Progenitor cell of endocrine pancreas (in vitro differentiated cells): ENCODE data around the gene DCUN1D4. TPM values are rescaled to one million over a fixed set of nuclear protein-coding genes. Genes with fewer than 3 reads are reported as not detected.

ENCODE experiments used
- DNase-seq: peaks from one replicate; pipeline ENCODE4 v3.0.0; 2021; ENCODE audit warnings: low spot score; ENCODE audit not compliant: unreplicated experiment
- H3K27ac Mint-ChIP-seq: 2 replicates; pipeline ENCODE4 v1.8.0; 2021; ENCODE audit warnings: mild to moderate bottlenecking, moderate library complexity, mixed read lengths
- H3K27me3 Mint-ChIP-seq: 2 replicates; pipeline ENCODE4 v1.8.0; 2021; ENCODE audit warnings: mixed read lengths
- H3K36me3 Mint-ChIP-seq: 2 replicates; pipeline ENCODE4 v1.8.0; 2022; ENCODE audit warnings: mixed read lengths; ENCODE audit not compliant: insufficient read depth
- H3K4me1 Mint-ChIP-seq: 2 replicates; pipeline ENCODE4 v1.8.0; 2021; ENCODE audit warnings: low read depth, mixed read lengths
- H3K4me3 Mint-ChIP-seq: 2 replicates; pipeline ENCODE4 v1.8.0; 2021; ENCODE audit warnings: low read depth, mild to moderate bottlenecking, moderate library complexity, mixed read lengths
- H3K9me3 Mint-ChIP-seq: 2 replicates; pipeline ENCODE4 v1.8.0; 2021; ENCODE audit warnings: low read depth, mixed read lengths
- total RNA-seq: library from RNA; stranded (reverse); gene quantifications from 2 replicates; pipeline ENCODE4 v1.2.1, GENCODE V29; 2021
- TF ChIP-seq, protein P1 (sequence below): fragments of 200-600 bp; sonication (generic); IDR thresholded peaks from one replicate; pipeline ENCODE4 v1.5.0; 2021; ENCODE audit warnings: antibody characterized with exemption, mild to moderate bottlenecking; ENCODE audit not compliant: unreplicated experiment

Gene DCUN1D4
- total RNA-seq, 1 donor from 2014 or later = 69.8 TPM

DNA sequence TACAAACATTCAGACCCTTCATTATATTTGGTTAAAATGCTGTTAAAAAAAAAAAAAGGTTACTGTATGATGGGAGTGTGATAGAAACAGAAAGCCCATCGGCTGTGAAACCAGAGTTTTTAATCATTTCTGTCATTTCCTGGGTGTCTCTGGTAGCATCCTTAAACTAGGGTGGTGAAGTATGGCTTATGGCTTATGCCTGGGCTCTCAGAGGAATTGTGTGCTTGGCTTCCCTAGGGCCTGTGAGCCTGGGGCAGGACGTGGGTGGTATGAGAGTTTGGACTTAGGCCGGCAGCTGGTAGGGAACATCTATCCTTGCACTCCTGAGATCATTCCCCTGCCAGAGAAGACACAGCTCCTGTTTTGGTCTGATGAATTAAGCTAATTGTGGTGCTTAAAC lies 52.2 kb downstream of the DCUN1D4 start:
- Mint-ChIP-seq H3K27ac (peak overlapping the region; percentile 87), H3K36me3 (peaks cover 16% of the 10 kb centered on the region)

DNA sequence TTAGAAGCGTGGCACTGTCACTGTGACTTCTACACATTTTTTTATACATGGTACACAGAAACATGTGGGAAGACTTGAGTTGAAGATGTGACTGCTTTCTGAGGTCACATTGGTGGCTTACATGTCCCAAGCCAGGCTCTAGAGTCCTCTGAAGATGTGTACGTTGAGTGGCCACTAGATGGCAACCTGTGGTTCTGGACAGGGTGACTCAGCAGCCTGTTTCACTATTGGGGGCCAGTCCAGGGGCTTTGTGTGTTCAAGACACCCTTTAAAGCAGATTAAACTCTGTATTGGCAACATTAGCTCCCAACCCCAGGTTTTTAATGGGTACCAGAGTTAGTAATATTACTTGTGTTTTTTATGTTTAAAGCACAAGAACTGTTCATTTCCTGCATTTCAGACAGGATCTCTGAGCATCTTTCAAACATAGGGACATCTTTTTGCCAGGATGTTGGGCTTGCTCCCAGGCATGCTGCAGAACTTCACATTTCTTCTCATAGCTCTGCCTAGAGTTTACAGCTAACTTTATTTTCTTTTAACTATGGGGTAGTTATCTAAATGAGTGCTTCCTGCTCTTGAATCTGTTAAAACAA lies 53.0 kb downstream of the DCUN1D4 start:
- H3K27ac Mint-ChIP-seq = peak overlapping the region; percentile 64
- H3K4me1 Mint-ChIP-seq = peaks cover 7% of the 10 kb centered on the region
- TF ChIP-seq, protein P1, sequence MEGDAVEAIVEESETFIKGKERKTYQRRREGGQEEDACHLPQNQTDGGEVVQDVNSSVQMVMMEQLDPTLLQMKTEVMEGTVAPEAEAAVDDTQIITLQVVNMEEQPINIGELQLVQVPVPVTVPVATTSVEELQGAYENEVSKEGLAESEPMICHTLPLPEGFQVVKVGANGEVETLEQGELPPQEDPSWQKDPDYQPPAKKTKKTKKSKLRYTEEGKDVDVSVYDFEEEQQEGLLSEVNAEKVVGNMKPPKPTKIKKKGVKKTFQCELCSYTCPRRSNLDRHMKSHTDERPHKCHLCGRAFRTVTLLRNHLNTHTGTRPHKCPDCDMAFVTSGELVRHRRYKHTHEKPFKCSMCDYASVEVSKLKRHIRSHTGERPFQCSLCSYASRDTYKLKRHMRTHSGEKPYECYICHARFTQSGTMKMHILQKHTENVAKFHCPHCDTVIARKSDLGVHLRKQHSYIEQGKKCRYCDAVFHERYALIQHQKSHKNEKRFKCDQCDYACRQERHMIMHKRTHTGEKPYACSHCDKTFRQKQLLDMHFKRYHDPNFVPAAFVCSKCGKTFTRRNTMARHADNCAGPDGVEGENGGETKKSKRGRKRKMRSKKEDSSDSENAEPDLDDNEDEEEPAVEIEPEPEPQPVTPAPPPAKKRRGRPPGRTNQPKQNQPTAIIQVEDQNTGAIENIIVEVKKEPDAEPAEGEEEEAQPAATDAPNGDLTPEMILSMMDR = peak; percentile 85
- DNase-seq = peak; percentile 38
- H3K36me3 Mint-ChIP-seq = peaks cover 18% of the 10 kb centered on the region
- no peak overlapping the region for H3K4me3 Mint-ChIP-seq
- H3K27me3 Mint-ChIP-seq = no peaks in the 10 kb centered on the region
- no peaks in the 10 kb centered on the region for H3K9me3 Mint-ChIP-seq

More for the DNA sequence above, 52.2 kb downstream of the DCUN1D4 start:
- Mint-ChIP-seq H3K4me1 (peaks cover 7% of the 10 kb centered on the region), H3K9me3 (no peaks in the 10 kb centered on the region), H3K27me3 (no peaks in the 10 kb centered on the region), H3K4me3 (no peak overlapping the region)
- no peak for DNase-seq
- TF ChIP-seq, protein P1 = no peak

DNA sequence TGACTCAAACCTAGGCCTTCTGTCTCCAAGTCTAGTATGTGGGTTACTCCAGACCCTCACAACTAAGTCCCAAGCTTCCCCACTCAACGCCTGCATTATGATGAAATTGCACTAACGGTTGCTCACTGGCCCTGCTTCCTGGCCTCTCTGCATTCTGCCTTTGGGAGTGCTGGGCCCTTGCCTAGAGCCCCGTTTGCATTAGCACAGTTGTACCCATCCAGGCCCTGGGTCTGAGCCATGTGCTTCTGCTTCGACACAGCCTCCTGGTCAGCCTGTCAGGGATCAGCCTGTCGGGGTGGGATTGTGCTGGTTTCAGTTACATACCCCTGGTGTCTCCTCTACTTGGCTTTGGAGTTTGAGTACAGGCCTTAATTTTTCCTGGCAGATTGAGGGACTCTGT lies 58.4 kb downstream of the DCUN1D4 start:
- H3K4me1 Mint-ChIP-seq = peaks cover 8% of the 10 kb centered on the region
- peaks cover 22% of the 10 kb centered on the region for H3K36me3 Mint-ChIP-seq
- H3K27me3 Mint-ChIP-seq = no peaks in the 10 kb centered on the region
- no peak overlapping the region for H3K27ac Mint-ChIP-seq
- no peak overlapping the region for H3K4me3 Mint-ChIP-seq
- H3K9me3 Mint-ChIP-seq = no peaks in the 10 kb centered on the region
- TF ChIP-seq, protein P1 = no peak
- DNase-seq = no peak

DNA sequence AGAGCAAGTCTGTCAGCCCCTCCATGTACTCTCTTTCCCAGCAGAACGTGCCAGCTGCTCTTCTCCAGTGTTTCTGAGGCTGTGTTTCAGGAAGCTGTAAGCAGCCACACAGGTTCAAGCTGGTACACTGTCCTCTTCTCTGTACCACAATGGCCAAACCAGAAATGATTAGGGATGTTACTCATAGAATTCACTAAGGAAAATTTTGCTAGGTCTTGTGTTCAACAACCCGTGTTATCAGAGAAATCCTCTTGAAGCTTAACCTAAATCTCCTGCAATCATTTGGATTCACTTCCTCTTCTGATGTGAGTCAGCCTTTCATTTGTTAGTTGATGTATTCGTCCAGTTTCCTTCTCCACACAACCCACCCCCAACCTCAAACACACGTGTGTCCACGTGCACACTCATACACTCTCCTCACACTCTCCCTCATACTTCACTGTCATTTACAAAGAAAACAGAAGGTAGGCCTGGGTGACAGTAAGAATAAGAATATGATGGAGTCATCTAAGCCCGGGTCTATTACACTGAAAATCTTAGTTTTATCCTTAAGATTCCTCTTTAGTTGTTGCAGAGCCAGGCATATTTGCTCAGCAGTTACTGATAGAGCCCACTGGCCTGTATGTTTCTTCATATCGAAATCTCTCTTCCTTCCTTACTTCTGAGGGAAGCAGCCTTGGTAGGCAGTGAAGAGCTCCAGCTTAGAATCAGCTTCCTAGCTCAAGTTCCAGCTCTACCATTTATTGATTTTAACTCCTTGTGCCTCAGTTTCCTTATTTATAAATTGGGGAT lies 63.4 kb downstream of the DCUN1D4 start:
- Mint-ChIP-seq H3K27me3 (no peaks in the 10 kb centered on the region), H3K9me3 (no peaks in the 10 kb centered on the region), H3K4me1 (peaks cover 21% of the 10 kb centered on the region), H3K27ac (peak overlapping the region; percentile 4), H3K36me3 (peaks cover 20% of the 10 kb centered on the region), H3K4me3 (no peak overlapping the region)
- no peak for DNase-seq
- TF ChIP-seq, protein P1 = no peak

DNA sequence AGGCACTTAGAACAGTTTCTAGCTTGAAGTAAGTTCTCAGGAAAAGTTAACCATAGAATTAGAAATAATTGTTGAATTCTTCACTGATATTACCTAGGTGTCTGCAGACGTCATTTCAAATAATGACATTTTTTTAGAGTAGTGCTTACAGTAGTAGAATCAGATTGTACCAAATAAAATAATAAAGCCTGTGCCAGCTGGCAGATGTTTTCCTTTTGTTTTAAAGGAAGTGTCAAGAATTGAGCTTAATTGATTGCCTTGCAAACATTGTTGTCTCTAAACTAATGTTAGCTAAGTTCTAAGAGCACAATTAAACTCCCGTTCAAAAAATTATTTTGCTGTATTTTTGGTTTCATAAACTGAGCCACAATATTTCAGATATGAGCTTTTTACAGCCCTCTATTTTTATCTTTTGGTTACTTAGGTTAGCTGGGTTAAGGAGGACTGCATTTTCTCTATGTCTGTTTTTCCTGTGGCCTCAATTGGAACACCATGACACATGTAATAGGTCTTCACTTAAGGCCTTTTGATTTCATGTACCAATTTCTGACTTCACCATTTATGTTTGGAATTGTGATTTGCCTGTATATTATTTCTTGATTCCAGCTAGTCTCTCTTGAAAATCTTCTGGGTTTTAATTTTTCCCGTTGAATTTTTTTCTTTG lies 64.2 kb downstream of the DCUN1D4 start:
- Mint-ChIP-seq H3K4me3 (no peak overlapping the region), H3K27ac (no peak overlapping the region), H3K27me3 (no peaks in the 10 kb centered on the region), H3K36me3 (peaks cover 22% of the 10 kb centered on the region), H3K4me1 (peaks cover 21% of the 10 kb centered on the region), H3K9me3 (no peaks in the 10 kb centered on the region)
- no peak for DNase-seq
- TF ChIP-seq, protein P1 = no peak
